Spleen (tissue), 11 donors: ENCODE measurements around the gene RABL6. TPM values are rescaled to one million over a fixed set of nuclear protein-coding genes. Genes with fewer than 3 reads are reported as not detected.
"Not testable (repeated sequence)": the region's sequence is repeated elsewhere in the genome, so short reads cannot be mapped to it uniquely, and the experiment has no call there.

Experiments used
- DNase-seq: peaks from one replicate; pipeline ENCODE4 v3.0.0-alpha.2; 2020
- H3K27ac ChIP-seq, 8 donors: fragments of 200-600 bp; sonication (generic) in 7 of 8; 1 replicate in 4 of 8; 2 replicates in 4 of 8; pipeline versions ENCODE4 v1.5.0 to v1.8.0; 2016 to 2021; ENCODE audit warnings: inconsistent platforms in 4 of 8, mild to moderate bottlenecking in 4 of 8, moderate library complexity in 1 of 8
- H3K27me3 ChIP-seq, 7 donors: fragments of 200-600 bp; sonication (generic) in 6 of 7; replicated peaks in 1 of 7; 1 replicate in 4 of 7; 2 replicates in 3 of 7; pipeline versions ENCODE4 v1.5.0 to v1.8.0; 2016 to 2021; ENCODE audit warnings: inconsistent platforms in 3 of 7, mild to moderate bottlenecking in 1 of 7
- H3K36me3 ChIP-seq, 6 donors: fragments of 200-600 bp; sonication (generic) in 5 of 6; 1 replicate in 4 of 6; 2 replicates in 2 of 6; pipeline versions ENCODE4 v1.5.0 to v1.8.0; 2016 to 2021; ENCODE audit warnings: inconsistent platforms in 2 of 6
- H3K4me1 ChIP-seq, 6 donors: fragments of 200-600 bp; sonication (generic) in 5 of 6; 1 replicate in 3 of 6; 2 replicates in 3 of 6; pipeline versions ENCODE4 v1.5.0 to v1.8.0; 2016 to 2021; ENCODE audit warnings: inconsistent platforms in 3 of 6
- H3K4me3 ChIP-seq, 8 donors: fragments of 200-600 bp; sonication (generic) in 7 of 8; 1 replicate in 4 of 8; 2 replicates in 4 of 8; pipeline versions ENCODE4 v1.5.0 to v1.8.0; 2016 to 2021; ENCODE audit warnings: inconsistent platforms in 4 of 8, mild to moderate bottlenecking in 4 of 8, moderate library complexity in 2 of 8
- H3K9me3 ChIP-seq, 8 donors: fragments of 200-600 bp; sonication (generic) in 7 of 8; 1 replicate in 4 of 8; 2 replicates in 4 of 8; pipeline versions ENCODE4 v1.5.0 to v1.8.0; 2016 to 2021; ENCODE audit warnings: inconsistent platforms in 4 of 8
- CTCF ChIP-seq, 11 experiments: fragments of 200-600 bp in 7 of 11; fragments of 450-650 bp in 4 of 11; sonication (generic) in 4 of 11; IDR thresholded peaks in 8 of 11; conservative IDR thresholded peaks in 3 of 11; 1 replicate in 7 of 11; 2 replicates in 4 of 11; pipeline versions ENCODE4 v1.4.0 to v1.8.0; 2016 to 2021; ENCODE audit warnings: antibody characterized with exemption in 11 of 11, inconsistent platforms in 4 of 11, mild to moderate bottlenecking in 1 of 11
- POLR2A ChIP-seq, 3 donors: fragments of 450-650 bp; IDR thresholded peaks; one replicate each; pipeline ENCODE4 v1.5.1; 2017; ENCODE audit warnings: antibody characterized with exemption in 3 of 3, mild to moderate bottlenecking in 1 of 3
- POLR2AphosphoS5 ChIP-seq, 3 donors: sonication (generic); formaldehyde crosslinking; IDR thresholded peaks; one replicate each; pipeline ENCODE4 v1.5.1; 2017; ENCODE audit warnings: antibody characterized with exemption in 3 of 3
- WGBS, 5 donors: extraction: QIAGEN DNeasy Blood & Tissue Kit in 3 of 5; methylation state at CpG; one replicate each; pipeline versions ENCODE4 v1.1.5 to v1.1.7; 2013 to 2018; 5-methylcytosine and 5-hydroxymethylcytosine counted together
- intact Hi-C: fragments of 100-400 bp; cut with DNase I; formaldehyde crosslinking; loops from one replicate; pipeline ENCODE4 v1.15.0; 2023; ENCODE audit warnings: low total_unique reads
- polyA plus RNA-seq, 3 donors: library from polyadenylated mRNA; stranded (reverse); fragments of 200-250 nt; gene quantifications; one replicate each; pipeline ENCODE4 v1.2.1, GENCODE V29; 2013
- total RNA-seq, 7 donors: library from RNA; depleted of rRNA in 3 of 7; stranded (reverse); fragments of >200 nt in 3 of 7; fragmentation: NEBNext Ultra II Directional in 4 of 7; extraction: Animal tissue kit (Norgen Biotek cat#: 25700) in 4 of 7; gene quantifications; one replicate each; pipeline versions ENCODE4 v1.1.0 to v1.2.1, GENCODE V29; 2016 to 2021
- donor health status: healthy with polysubstance abuse.
- donor health status: DM: no; HTN: no; CAD: no; lungs with moderate emphysema.
- donor health status: DM: no; HTN: no; CAD: no.
- donor health status: Bipolar disorder and iron deficiency.
- donor health status: healthy.
- donor health status: DM: no; HTN: no; CAD: no.
- donor health status: DM: yes; HTN: yes; CAD: no.

Gene RABL6
- total and polyA plus RNA-seq, 10 donors = 32.7 to 70.0 (median 55.7) TPM

- H3K4me3 ChIP-seq = peak overlapping the region in 6 of 8 donors; percentile 55 to 95 (median 66)
- H3K27me3 ChIP-seq = peaks cover 0 to 57% (median 45%) of the 10 kb centered on the region in 7 donors
- TF ChIP-seq CTCF (IDR thresholded peaks at IDR 0.05 in 8 of 11, conservative IDR thresholded peaks at IDR 0.05 in 3 of 11) (peak in 10 of 11 experiments; percentile 11 to 84 (median 70)), POLR2AphosphoS5 (IDR thresholded peaks at IDR 0.05) (peak in 1 of 3 donors; percentile 20)
- not testable (repeated sequence) for DNase-seq, H3K9me3 ChIP-seq
- H3K4me1 ChIP-seq = peaks cover 39 to 91% (median 75%) of the 10 kb centered on the region in 6 donors
- peak overlapping the region in 5 of 8 donors; percentile 81 to 90 (median 87) for H3K27ac ChIP-seq
- H3K36me3 ChIP-seq = peaks cover 0 to 40% (median 16%) of the 10 kb centered on the region in 6 donors
- intact Hi-C loops = loop anchor here (10.0 kb wide), 1 partner anchor 101 kb away; the partner anchor contains the start of genes C8G and FBXW5
- 8 to 22% (median 14%) methylated on average over 8 to 99 of the region's 99 CpGs for WGBS, 5 donors
These were observed 36.3 kb downstream of the RABL6 start for GRCh38 chr9:136843801-136844740.

GRCh38 chr9:136844761-136845464 lies 37.2 kb downstream of the RABL6 start:
- Histone ChIP-seq H3K27me3 (peaks cover 0 to 57% (median 45%) of the 10 kb centered on the region in 7 donors), H3K4me1 (peaks cover 41 to 88% (median 79%) of the 10 kb centered on the region in 6 donors)

GRCh38 chr9:136845465-136846260 lies 37.9 kb downstream of the RABL6 start:
- DNase-seq = no peak
- TF ChIP-seq POLR2AphosphoS5 (IDR thresholded peaks at IDR 0.05) (peak in 1 of 3 donors; percentile 13), POLR2A (IDR thresholded peaks at IDR 0.05) (no peak)
- Histone ChIP-seq H3K9me3 (no peaks in the 10 kb centered on the region), H3K36me3 (peaks cover 0 to 31% (median 3%) of the 10 kb centered on the region in 6 donors), H3K27me3 (peaks cover 0 to 57% (median 45%) of the 10 kb centered on the region in 7 donors), H3K4me3 (peak overlapping the region in 1 of 8 donors; percentile 13), H3K27ac (no peak overlapping the region), H3K4me1 (peaks cover 49 to 88% (median 79%) of the 10 kb centered on the region in 6 donors)
- intact Hi-C loops = loop anchor here (10.0 kb wide), 1 partner anchor 99 kb away; the partner anchor contains the start of genes C8G and FBXW5
- WGBS, 5 donors = 41 to 59% (median 44%) methylated on average over 27 to 102 of the region's 102 CpGs

More at GRCh38 chr9:136844761-136845464, 37.2 kb downstream of the RABL6 start:
- TF ChIP-seq CTCF (IDR thresholded peaks at IDR 0.05 in 8 of 11, conservative IDR thresholded peaks at IDR 0.05 in 3 of 11) = no peak
- no peak for TF ChIP-seq POLR2A (IDR thresholded peaks at IDR 0.05)
- TF ChIP-seq POLR2AphosphoS5 (IDR thresholded peaks at IDR 0.05) = no peak
- Histone ChIP-seq H3K27ac (no peak overlapping the region), H3K4me3 (peak overlapping the region in 1 of 8 donors; percentile 95), H3K36me3 (peaks cover 0 to 32% (median 8%) of the 10 kb centered on the region in 6 donors), H3K9me3 (no peaks in the 10 kb centered on the region)
- intact Hi-C loops = loop anchor here (10.0 kb wide), 1 partner anchor 100 kb away; the partner anchor contains the start of genes C8G and FBXW5
- no peak for DNase-seq
- WGBS, 5 donors = 26 to 62% (median 31%) methylated on average over 27 to 88 of the region's 88 CpGs
